K562 (cell line): Measurements from ENCODE around the gene IFRD1. TPM values are rescaled to one million over a fixed set of nuclear protein-coding genes. Genes with fewer than 3 reads are reported as not detected.

Experiments used
- BCLAF1 ChIP-seq, 2 experiments: fragments of 450-650 bp in 1 of 2; IDR thresholded peaks; 2 replicates each; pipeline ENCODE4 v1.6.1; 2011 to 2017; ENCODE audit warnings: low read depth in 2 of 2, antibody characterized with exemption in 1 of 2, borderline replicate concordance in 1 of 2, low read length in 1 of 2, mild to moderate bottlenecking in 1 of 2, mixed read lengths in 1 of 2; ENCODE audit not compliant: control insufficient read depth in 1 of 2
- CREM ChIP-seq: IDR thresholded peaks from 2 replicates; pipeline ENCODE4 v1.6.1; 2014; ENCODE audit warnings: antibody characterized with exemption, low read depth
- E2F6 ChIP-seq, 2 experiments: IDR thresholded peaks; 2 replicates each; pipeline ENCODE4 v1.6.1; 2011; ENCODE audit warnings: borderline replicate concordance in 1 of 2, control low read depth in 1 of 2, low read depth in 1 of 2, low read length in 1 of 2, mild to moderate bottlenecking in 1 of 2, mixed read lengths in 1 of 2, moderate library complexity in 1 of 2; ENCODE audit not compliant: insufficient read depth in 1 of 2, insufficient read length in 1 of 2, poor library complexity in 1 of 2, severe bottlenecking in 1 of 2; ENCODE audit errors: extremely low read depth in 1 of 2
- EZH2 ChIP-seq: IDR thresholded peaks from 2 replicates; pipeline ENCODE4 v1.6.1; 2012; ENCODE audit warnings: low read depth, mild to moderate bottlenecking, inconsistent platforms, low read length, borderline replicate concordance
- HNRNPH1 ChIP-seq: fragments of 200-400 bp; formaldehyde crosslinking; optimal IDR thresholded peaks from 2 replicates; pipeline ENCODE3; 2017; ENCODE audit warnings: low read depth, mild to moderate bottlenecking, low read length, moderate library complexity
- JUN ChIP-seq, 2 experiments: sonication (generic) in 1 of 2; formaldehyde crosslinking in 1 of 2; IDR thresholded peaks; 2 replicates each; pipeline versions ENCODE4 v1.6.1 to v1.8.0; 2012 to 2022; ENCODE audit warnings: borderline replicate concordance in 2 of 2, mild to moderate bottlenecking in 2 of 2, improper control_type of control experiment in 1 of 2, low read depth in 1 of 2, low read length in 1 of 2, missing genetic modification reagents in 1 of 2
- MAZ ChIP-seq, 2 experiments: fragments of 450-650 bp in 1 of 2; sonication (generic) in 1 of 2; formaldehyde crosslinking; IDR thresholded peaks in 1 of 2; conservative IDR thresholded peaks in 1 of 2; 2 replicates each; pipeline versions ENCODE4 v1.4.0 to v1.5.0; 2020; ENCODE audit warnings: mild to moderate bottlenecking in 1 of 2, missing genetic modification reagents in 1 of 2
- MED1 ChIP-seq: sonication (generic); formaldehyde crosslinking; IDR thresholded peaks from 2 replicates; pipeline ENCODE4 v1.8.1; 2023; ENCODE audit warnings: missing genetic modification reagents, borderline replicate concordance
- MEF2A ChIP-seq: IDR thresholded peaks from 2 replicates; pipeline ENCODE4 v1.6.1; 2011; ENCODE audit warnings: low read depth, mild to moderate bottlenecking, low read length, moderate library complexity; ENCODE audit not compliant: control insufficient read depth
- NR1H2 ChIP-seq: sonication (generic); formaldehyde crosslinking; IDR thresholded peaks from 2 replicates; pipeline ENCODE4 v1.4.0; 2020; ENCODE audit warnings: mild to moderate bottlenecking, missing genetic modification reagents
- SAP30 ChIP-seq: fragments of 200-600 bp; sonication (generic); IDR thresholded peaks from 2 replicates; pipeline ENCODE4 v1.6.1; 2012; ENCODE audit warnings: borderline replicate concordance, low read depth, mild to moderate bottlenecking, moderate library complexity, low read length, control low read depth, inconsistent platforms; ENCODE audit not compliant: insufficient read depth, poor library complexity, severe bottlenecking
- SMARCB1 ChIP-seq: IDR thresholded peaks from 2 replicates; pipeline ENCODE4 v1.6.1; 2011; ENCODE audit warnings: improper control_type of control experiment, low read depth; ENCODE audit not compliant: insufficient read length
- STAT5B ChIP-seq: fragments of 250-450 bp; sonication (Bioruptor Pico); IDR thresholded peaks from 2 replicates; pipeline ENCODE4 v1.8.0; 2021; ENCODE audit warnings: mild to moderate bottlenecking, inconsistent platforms
- ZKSCAN8 ChIP-seq: fragments of 200-800 bp; sonication (Bioruptor generic); IDR thresholded peaks from 2 replicates; pipeline ENCODE4 v1.6.1; 2016; ENCODE audit warnings: missing genetic modification characterization, missing compliant biosample characterization
- ZNF354B ChIP-seq: fragments of 250-450 bp; sonication (Bioruptor Pico); IDR thresholded peaks from 2 replicates; pipeline ENCODE4 v1.4.0; 2020
- ZNF589 ChIP-seq: fragments of 200-800 bp; sonication (Bioruptor generic); IDR thresholded peaks from 2 replicates; pipeline ENCODE4 v1.6.1; 2016; ENCODE audit warnings: low read depth, missing genetic modification characterization, missing compliant biosample characterization
- ZNF655 ChIP-seq: fragments of 250-450 bp; sonication (Bioruptor Pico); IDR thresholded peaks from 2 replicates; pipeline ENCODE4 v1.5.0; 2021
- polyA plus RNA-seq, 8 experiments: library from polyadenylated mRNA; depleted of rRNA in 4 of 8; stranded (reverse) in 5 of 8; unstranded in 3 of 8; fragments of >200 nt; fragmentation: Nextera tagmentation in 2 of 8; fragmentation: Illumina TruSeq in 1 of 8; extraction: Ambion mirVana in 2 of 8; extraction: Trizol in 1 of 8; gene quantifications; 2 replicates each; pipeline versions ENCODE4 v1.2.1 to v1.2.3, GENCODE V29; 2011 to 2014; ENCODE audit warnings: inconsistent platforms in 1 of 8, missing spikeins in 1 of 8
- total RNA-seq, 7 experiments: library from RNA; depleted of rRNA in 6 of 7; stranded (reverse); fragments of >200 nt in 6 of 7; fragmentation: Illumina TruSeq in 2 of 7; extraction: Trizol in 2 of 7; gene quantifications; 2 replicates each; pipeline versions ENCODE4 v1.2.1 to v1.2.3, GENCODE V29; 2011 to 2021; ENCODE audit warnings: low replicate concordance in 1 of 7

IFRD1 gene
- total and polyA plus RNA-seq, 9 of the 15 experiments (the other 6 are each of a cell fraction or from before 2014, with no cell fraction given) = 27.6 to 81.8 (median 68.1) TPM

GRCh38 chr7:112450807-112451761, 824 bp downstream of the IFRD1 start (continued):
- TF ChIP-seq BCLAF1 (IDR thresholded peaks at IDR 0.05; ENCODE audit: borderline replicate concordance in 1 of 2, control insufficient read depth in 1 of 2, low read depth in 2 of 2, low read length in 1 of 2) (0 out of 4 replicates have a peak, but pooled peaks of 1 of the 2 experiments have one; percentile 50), CREM (peak; percentile 88), HNRNPH1 (no peak), SMARCB1 (no peak), STAT5B (no peak), JUN (IDR thresholded peaks at IDR 0.05; ENCODE audit: borderline replicate concordance, low read depth, low read length) (0 out of 2 replicates have a peak, but pooled peaks have one; percentile 11), JUN (CRISPR knock-in tag; IDR thresholded peaks at IDR 0.05; ENCODE audit: borderline replicate concordance) (no peak), E2F6 (IDR thresholded peaks at IDR 0.05; ENCODE audit: borderline replicate concordance in 1 of 2, extremely low read depth in 1 of 2, insufficient read depth in 1 of 2, insufficient read length in 1 of 2, low read depth in 1 of 2, low read length in 1 of 2, poor library complexity in 1 of 2, severe bottlenecking in 1 of 2) (peak; percentile 44 to 55), ZKSCAN8 (CRISPR knock-in tag) (no peak), NR1H2 (peak; percentile 87; the same call in 1 of the 2 replicates), EZH2 (no peak), ZNF655 (no peak), MAZ (CRISPR knock-in tag; conservative IDR thresholded peaks at IDR 0.05 in 1 of 2, IDR thresholded peaks at IDR 0.05 in 1 of 2) (peak; percentile 62 to 64), ZNF354B (no peak), MEF2A (no peak), ZNF589 (peak; percentile 56; the same call in 1 of the 2 replicates), MED1 (CRISPR knock-in tag) (no peak), SAP30 (peak; percentile 29)
